ENCODE measurements around the gene GPR45.

GPR45 gene

DNA sequence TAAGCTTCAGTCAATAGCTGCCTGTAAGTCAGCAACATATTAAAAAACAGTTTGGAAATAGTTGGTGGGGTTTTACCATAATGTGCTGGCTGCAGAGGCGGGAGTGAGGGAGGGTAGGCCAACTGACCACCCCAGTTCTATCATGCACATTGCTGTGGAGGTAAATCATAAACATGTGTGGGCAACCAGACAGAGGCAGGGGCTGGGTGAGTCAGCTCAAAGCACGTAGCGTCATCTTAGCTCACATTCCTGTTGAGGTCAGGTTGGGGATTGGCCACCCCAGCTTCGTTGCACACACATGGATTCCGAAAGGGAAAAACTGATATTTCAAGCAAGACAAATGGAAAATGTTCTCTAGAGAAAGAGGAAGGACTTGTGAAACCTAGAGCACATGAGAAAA, 19.5 kb downstream of the GPR45 start:
- peak; percentile 88 for DNase-seq (ENCODE audit: low read depth)
- in situ Hi-C loops (cut with HindIII; ENCODE audit: low sequenced_read_pairs): no loop called here
- TF ChIP-seq, protein P1, sequence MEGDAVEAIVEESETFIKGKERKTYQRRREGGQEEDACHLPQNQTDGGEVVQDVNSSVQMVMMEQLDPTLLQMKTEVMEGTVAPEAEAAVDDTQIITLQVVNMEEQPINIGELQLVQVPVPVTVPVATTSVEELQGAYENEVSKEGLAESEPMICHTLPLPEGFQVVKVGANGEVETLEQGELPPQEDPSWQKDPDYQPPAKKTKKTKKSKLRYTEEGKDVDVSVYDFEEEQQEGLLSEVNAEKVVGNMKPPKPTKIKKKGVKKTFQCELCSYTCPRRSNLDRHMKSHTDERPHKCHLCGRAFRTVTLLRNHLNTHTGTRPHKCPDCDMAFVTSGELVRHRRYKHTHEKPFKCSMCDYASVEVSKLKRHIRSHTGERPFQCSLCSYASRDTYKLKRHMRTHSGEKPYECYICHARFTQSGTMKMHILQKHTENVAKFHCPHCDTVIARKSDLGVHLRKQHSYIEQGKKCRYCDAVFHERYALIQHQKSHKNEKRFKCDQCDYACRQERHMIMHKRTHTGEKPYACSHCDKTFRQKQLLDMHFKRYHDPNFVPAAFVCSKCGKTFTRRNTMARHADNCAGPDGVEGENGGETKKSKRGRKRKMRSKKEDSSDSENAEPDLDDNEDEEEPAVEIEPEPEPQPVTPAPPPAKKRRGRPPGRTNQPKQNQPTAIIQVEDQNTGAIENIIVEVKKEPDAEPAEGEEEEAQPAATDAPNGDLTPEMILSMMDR (IDR thresholded peaks at IDR 0.05; ENCODE audit: low read depth, low read length, missing control alignments): no peak
- H3K4me3 ChIP-seq (ENCODE audit: low read depth, low read length): no peak overlapping the region

DNA sequence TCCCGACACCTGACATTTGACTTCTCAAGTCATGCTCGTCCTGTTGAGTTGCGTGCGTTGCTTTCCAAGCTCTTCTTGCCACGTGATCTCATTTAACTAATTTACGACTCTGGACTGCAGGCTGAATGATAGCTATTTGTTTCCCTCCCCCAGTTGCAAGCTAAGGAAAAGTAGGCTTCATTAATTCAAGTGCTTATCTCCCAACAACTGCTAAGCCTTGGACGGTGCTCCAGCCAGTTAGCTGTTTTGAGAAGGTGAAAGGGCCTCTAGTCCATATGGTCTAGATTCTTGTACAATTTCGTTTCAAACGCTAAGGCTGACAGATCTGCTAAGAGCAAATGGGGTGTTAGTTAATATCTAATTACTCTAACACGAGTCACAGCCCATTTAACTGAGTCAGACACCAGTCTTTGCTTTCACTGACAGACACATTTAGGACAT, 21.1 kb downstream of the GPR45 start:
- in situ Hi-C loops (cut with HindIII; ENCODE audit: low sequenced_read_pairs): no loop called here
- DNase-seq (ENCODE audit: low read depth): no peak

DNA sequence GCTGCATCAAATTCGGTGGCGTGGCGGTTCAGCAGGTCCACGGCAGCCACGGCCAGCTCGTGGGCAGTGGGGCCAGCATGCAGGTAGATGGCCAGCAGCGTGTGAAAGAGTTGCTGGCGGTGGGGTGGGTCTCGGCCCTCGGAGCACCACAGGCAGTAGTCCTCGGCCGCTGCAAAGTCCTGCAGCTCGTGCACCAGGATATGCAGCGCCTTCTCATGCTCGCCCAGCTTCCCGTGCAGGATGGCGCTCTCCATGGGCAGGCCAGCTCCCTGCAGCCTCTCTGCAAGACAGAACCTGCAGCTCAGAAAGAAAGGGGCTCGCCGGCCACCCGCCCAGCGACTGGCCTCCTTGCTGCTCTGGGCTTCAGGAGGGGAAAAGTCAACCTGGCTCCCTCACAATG, 27.9 kb downstream of the GPR45 start:
- H3K4me3 ChIP-seq (ENCODE audit: low read depth, low read length): no peak overlapping the region
- no peak for DNase-seq (ENCODE audit: low read depth)
- TF ChIP-seq, protein P1 (IDR thresholded peaks at IDR 0.05; ENCODE audit: low read depth, low read length, missing control alignments): no peak
- in situ Hi-C loops (cut with HindIII; ENCODE audit: low sequenced_read_pairs): no loop called here

More for the DNA sequence above, 21.1 kb downstream of the GPR45 start:
- TF ChIP-seq, protein P1 (IDR thresholded peaks at IDR 0.05; ENCODE audit: low read depth, low read length, missing control alignments): no peak
- no peak overlapping the region for H3K4me3 ChIP-seq (ENCODE audit: low read depth, low read length)

DNA sequence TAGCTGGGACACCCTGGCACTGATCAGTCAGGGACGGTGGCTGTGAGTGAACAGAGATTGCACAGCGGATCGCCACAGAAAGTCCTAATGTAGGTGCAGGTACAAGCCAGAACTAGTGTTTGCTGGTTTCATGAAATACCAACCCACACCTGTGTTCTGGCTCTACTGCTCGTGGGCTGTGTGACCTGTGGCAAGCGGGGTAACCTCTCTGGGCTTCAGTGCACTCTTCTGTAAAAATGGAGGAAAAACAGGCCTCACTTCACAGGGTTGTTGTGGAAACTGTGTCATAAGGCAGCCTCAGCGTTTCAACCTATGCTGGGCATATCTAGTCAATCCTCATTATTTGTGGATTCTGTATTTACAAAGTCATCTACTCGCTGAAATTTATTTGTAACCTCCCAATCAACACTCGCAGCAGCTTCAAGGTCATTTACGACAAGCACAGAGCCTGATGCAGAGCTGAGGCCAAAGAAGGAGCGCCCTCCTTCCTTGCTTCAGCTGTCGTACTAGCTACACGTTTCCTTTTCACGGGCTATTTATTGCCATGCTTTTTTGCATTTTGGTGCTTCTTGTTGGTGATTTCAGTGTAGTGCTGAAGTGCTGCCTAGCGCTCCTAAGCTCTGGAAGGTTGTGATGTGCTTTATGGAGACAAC, 30.0 kb downstream of the GPR45 start:
- in situ Hi-C loops (cut with HindIII; ENCODE audit: low sequenced_read_pairs): no loop called here
- no peak for DNase-seq (ENCODE audit: low read depth)
- TF ChIP-seq, protein P1 (IDR thresholded peaks at IDR 0.05; ENCODE audit: low read depth, low read length, missing control alignments): no peak

DNA sequence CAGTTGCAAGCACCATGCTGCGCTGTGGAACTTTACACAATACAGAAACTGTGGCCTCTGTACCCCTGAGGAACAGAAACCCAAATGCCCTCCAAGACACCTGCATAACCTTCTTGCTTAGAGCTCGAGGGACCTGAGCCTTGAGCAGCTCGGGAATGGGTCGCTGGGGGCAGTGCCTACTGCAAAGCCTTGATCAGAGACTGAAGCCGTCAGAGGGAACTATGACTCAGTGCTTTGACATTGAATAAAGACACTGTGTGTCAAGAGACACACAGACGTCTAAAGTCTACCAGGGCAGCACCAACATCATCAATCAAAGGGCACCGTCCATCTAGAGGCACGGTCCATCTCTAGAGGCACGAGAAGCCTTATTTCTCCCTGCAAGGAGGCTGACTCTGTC, 30.6 kb downstream of the GPR45 start:
- no peak for DNase-seq (ENCODE audit: low read depth)
- no peak overlapping the region for H3K4me3 ChIP-seq (ENCODE audit: low read depth, low read length)
- in situ Hi-C loops (cut with HindIII; ENCODE audit: low sequenced_read_pairs): no loop called here
- TF ChIP-seq, protein P1 (IDR thresholded peaks at IDR 0.05; ENCODE audit: low read depth, low read length, missing control alignments): no peak

More for the DNA sequence above, 30.0 kb downstream of the GPR45 start:
- no peak overlapping the region for H3K4me3 ChIP-seq (ENCODE audit: low read depth, low read length)

DNA sequence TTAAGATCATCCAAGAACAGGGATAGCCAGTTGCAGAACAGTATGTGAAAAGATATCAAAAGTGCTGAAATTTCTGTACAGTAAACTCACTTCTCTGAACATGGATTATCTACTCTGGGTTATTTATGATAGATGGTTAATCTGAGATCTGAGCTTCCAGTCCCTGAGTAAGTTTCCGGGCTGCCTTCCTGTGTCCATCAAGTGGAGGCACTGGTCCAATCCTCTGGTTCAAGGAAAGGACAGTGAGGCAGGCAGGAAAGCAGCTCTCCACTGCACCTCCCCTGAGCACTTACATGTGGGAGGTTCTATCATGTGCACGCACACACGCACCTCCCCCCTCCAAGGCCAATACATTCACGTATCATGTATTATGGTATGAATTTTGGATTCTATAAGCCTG, 32.5 kb downstream of the GPR45 start:
- H3K4me3 ChIP-seq (ENCODE audit: low read depth, low read length): no peak overlapping the region
- TF ChIP-seq, protein P1 (IDR thresholded peaks at IDR 0.05; ENCODE audit: low read depth, low read length, missing control alignments): no peak
- no peak for DNase-seq (ENCODE audit: low read depth)
- in situ Hi-C loops (cut with HindIII; ENCODE audit: low sequenced_read_pairs): no loop called here

All from astrocyte of the cerebellum (primary cell).